CD4-positive, CD25-positive, alpha-beta regulatory T cell (primary cell): Measurements from ENCODE around the gene KCNK18. TPM values are rescaled to one million over a fixed set of nuclear protein-coding genes. Genes with fewer than 3 reads are reported as not detected.

Experiments used
- ATAC-seq, 2 donors: fragments of 150-1000 bp; cut with Tn5 transposase; one replicate each; pipeline ENCODE4 v1.10.0; 2021; ENCODE audit warnings: low read depth in 2 of 2, moderate number of reproducible peaks in 2 of 2, moderate library complexity in 1 of 2
- DNase-seq, 3 donors: peaks; one replicate each; pipeline versions ENCODE4 v3.0.0 to v3.0.0-alpha.2; 2012 to 2022; ENCODE audit warnings: mixed read lengths in 1 of 3
- H3K27ac ChIP-seq: one replicate; pipeline ENCODE4 v1.7.0; 2013; ENCODE audit warnings: mild to moderate bottlenecking, low read length; ENCODE audit not compliant: insufficient read depth, poor library complexity, severe bottlenecking
- H3K27me3 ChIP-seq: one replicate; pipeline ENCODE4 v1.7.0; 2013; ENCODE audit warnings: low read length; ENCODE audit not compliant: control insufficient read depth, insufficient read depth
- H3K36me3 ChIP-seq: one replicate; pipeline ENCODE4 v1.7.0; 2013; ENCODE audit warnings: mild to moderate bottlenecking, low read length, moderate library complexity; ENCODE audit not compliant: control insufficient read depth, insufficient read depth
- H3K4me1 ChIP-seq: 2 replicates; pipeline ENCODE4 v1.7.0; 2013; ENCODE audit warnings: mild to moderate bottlenecking, low read length; ENCODE audit not compliant: insufficient read depth, control insufficient read depth, poor library complexity, severe bottlenecking
- H3K4me3 ChIP-seq: one replicate; pipeline ENCODE4 v1.7.0; 2013; ENCODE audit warnings: low read depth, mild to moderate bottlenecking, low read length, moderate library complexity
- H3K9me3 ChIP-seq, 2 experiments: 1 replicate in 1 of 2; 2 replicates in 1 of 2; pipeline ENCODE4 v1.7.0; 2013; ENCODE audit warnings: low read length in 2 of 2, mild to moderate bottlenecking in 1 of 2, moderate library complexity in 1 of 2; ENCODE audit not compliant: control insufficient read depth in 2 of 2
- H3K27ac Mint-ChIP-seq, 3 donors: one replicate each; pipeline ENCODE4 v1.8.0; 2020 to 2022; ENCODE audit warnings: mild to moderate bottlenecking in 3 of 3, mixed read lengths in 3 of 3, moderate library complexity in 2 of 3
- H3K27me3 Mint-ChIP-seq: one replicate; pipeline ENCODE4 v1.8.0; 2022; ENCODE audit warnings: mild to moderate bottlenecking, mixed read lengths
- H3K36me3 Mint-ChIP-seq: one replicate; pipeline ENCODE4 v1.8.0; 2020; ENCODE audit warnings: mixed read lengths
- H3K4me1 Mint-ChIP-seq, 4 donors: one replicate each; pipeline ENCODE4 v1.8.0; 2020 to 2022; ENCODE audit warnings: mixed read lengths in 4 of 4, mild to moderate bottlenecking in 1 of 4
- H3K4me3 Mint-ChIP-seq, 4 donors: one replicate each; pipeline ENCODE4 v1.8.0; 2020 to 2022; ENCODE audit warnings: mild to moderate bottlenecking in 4 of 4, mixed read lengths in 4 of 4, moderate library complexity in 3 of 4
- H3K9me3 Mint-ChIP-seq, 7 donors: one replicate each; pipeline ENCODE4 v1.8.0; 2020 to 2022; ENCODE audit warnings: mixed read lengths in 7 of 7, mild to moderate bottlenecking in 3 of 7, moderate library complexity in 2 of 7
- polyA plus RNA-seq, 4 donors: library from polyadenylated mRNA; unstranded; fragments of 300-500 nt; fragmentation: Illumina TruSeq; gene quantifications; one replicate each; pipeline ENCODE4 v1.2.3, GENCODE V29; 2021
- total RNA-seq: library from RNA; stranded (reverse); gene quantifications from one replicate; pipeline ENCODE4 v1.2.3, GENCODE V29; 2022

Gene KCNK18
- total and polyA plus RNA-seq, 5 donors from 2014 or later, result not detected

DNA sequence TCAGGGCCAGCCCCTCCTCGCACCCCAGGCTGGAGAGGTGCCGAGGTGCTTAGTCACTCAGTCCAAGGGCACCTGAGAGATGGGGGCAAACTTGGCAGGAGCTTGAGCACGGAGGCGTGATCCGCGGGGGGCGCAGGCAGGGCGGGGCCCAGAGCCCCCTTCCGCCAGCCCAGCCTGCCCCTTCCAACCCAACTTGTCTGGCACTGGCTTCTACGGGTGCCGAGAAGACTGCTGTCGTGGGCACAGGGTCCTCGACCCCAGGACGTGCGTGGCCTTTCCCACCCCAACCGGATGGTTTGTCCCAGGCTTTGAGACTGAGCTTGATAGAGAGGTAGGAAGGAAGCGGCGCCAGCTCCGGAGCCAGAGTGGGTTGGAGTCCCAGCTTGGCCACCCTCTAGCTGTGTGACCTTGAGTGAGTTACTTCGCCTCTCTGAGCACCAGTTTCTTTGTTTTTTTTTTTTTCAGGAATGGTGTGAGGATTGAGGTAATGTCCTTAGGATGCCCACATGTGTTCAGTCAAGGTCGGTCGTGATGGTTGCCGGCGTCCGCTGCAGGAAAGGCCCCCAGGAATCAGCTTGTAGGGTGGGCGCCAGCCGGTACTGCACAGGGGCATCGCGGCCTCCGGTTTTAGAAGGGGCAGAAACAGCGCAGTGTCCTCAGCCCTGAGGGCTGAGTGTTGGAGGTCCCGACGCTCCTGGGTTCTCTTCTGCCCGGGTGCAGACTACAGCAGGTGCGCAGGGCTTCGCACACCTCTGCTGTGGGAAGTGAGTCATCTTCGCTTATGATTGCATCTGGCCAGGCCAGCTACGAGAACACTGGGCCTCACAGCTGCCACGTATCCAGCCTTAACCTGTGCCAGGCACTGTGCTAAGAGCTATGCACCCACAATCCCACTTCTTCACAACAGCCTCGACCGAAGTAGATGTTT, 30.6 kb upstream of the KCNK18 start:
- Mint-ChIP-seq H3K4me1 (peaks cover 8 to 50% (median 19%) of the 10 kb centered on the region in 4 donors), H3K36me3 (no peaks in the 10 kb centered on the region), H3K27me3 (peaks cover 87% of the 10 kb centered on the region), H3K9me3 (peaks cover 0 to 5% (median 0%) of the 10 kb centered on the region in 7 donors), H3K27ac (no peak overlapping the region), H3K4me3 (peak overlapping the region; percentile 44 to 54 (median 48))
- DNase-seq, result no peak
- ATAC-seq, result peak in 1 of 2 donors; percentile 19
- Histone ChIP-seq H3K27me3 (peaks cover 47% of the 10 kb centered on the region), H3K9me3 (no peaks in the 10 kb centered on the region), H3K4me1 (peaks cover 22% of the 10 kb centered on the region), H3K4me3 (no peak overlapping the region), H3K36me3 (no peaks in the 10 kb centered on the region), H3K27ac (no peak overlapping the region)

DNA sequence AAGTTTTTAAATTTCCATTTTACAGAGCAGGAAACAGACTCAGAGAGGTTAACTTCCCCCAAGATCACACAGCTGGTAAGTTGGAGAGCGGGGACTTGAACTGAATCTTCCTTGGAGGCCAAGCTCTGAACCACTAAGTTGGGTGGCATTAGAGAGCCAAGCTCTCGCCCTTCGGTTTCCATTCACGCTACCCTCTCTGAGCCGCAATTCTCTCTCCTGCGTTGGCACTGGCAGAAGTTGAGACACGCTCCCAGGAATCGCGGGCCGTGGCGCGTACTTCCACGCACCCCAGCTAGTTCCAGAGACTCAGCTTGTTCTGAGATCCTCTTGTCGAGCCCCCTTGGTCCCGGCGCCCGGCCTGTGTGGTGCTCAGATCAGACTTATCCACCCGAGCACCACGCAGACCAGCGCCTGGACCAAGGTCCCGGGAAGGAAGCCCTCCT, 29.9 kb upstream of the KCNK18 start:
- Mint-ChIP-seq H3K27me3 (peaks cover 87% of the 10 kb centered on the region), H3K4me1 (peaks cover 6 to 47% (median 17%) of the 10 kb centered on the region in 4 donors), H3K9me3 (peaks cover 0 to 5% (median 0%) of the 10 kb centered on the region in 7 donors), H3K27ac (no peak overlapping the region), H3K36me3 (no peaks in the 10 kb centered on the region), H3K4me3 (peak overlapping the region in 2 of 4 donors; percentile 44 to 52)
- H3K4me3 ChIP-seq, result no peak overlapping the region
- H3K27ac ChIP-seq, result no peak overlapping the region
- H3K27me3 ChIP-seq, result peaks cover 51% of the 10 kb centered on the region
- no peaks in the 10 kb centered on the region for H3K36me3 ChIP-seq
- H3K9me3 ChIP-seq, result no peaks in the 10 kb centered on the region
- DNase-seq (no peak), ATAC-seq (no peak)
- peaks cover 20% of the 10 kb centered on the region for H3K4me1 ChIP-seq

DNA sequence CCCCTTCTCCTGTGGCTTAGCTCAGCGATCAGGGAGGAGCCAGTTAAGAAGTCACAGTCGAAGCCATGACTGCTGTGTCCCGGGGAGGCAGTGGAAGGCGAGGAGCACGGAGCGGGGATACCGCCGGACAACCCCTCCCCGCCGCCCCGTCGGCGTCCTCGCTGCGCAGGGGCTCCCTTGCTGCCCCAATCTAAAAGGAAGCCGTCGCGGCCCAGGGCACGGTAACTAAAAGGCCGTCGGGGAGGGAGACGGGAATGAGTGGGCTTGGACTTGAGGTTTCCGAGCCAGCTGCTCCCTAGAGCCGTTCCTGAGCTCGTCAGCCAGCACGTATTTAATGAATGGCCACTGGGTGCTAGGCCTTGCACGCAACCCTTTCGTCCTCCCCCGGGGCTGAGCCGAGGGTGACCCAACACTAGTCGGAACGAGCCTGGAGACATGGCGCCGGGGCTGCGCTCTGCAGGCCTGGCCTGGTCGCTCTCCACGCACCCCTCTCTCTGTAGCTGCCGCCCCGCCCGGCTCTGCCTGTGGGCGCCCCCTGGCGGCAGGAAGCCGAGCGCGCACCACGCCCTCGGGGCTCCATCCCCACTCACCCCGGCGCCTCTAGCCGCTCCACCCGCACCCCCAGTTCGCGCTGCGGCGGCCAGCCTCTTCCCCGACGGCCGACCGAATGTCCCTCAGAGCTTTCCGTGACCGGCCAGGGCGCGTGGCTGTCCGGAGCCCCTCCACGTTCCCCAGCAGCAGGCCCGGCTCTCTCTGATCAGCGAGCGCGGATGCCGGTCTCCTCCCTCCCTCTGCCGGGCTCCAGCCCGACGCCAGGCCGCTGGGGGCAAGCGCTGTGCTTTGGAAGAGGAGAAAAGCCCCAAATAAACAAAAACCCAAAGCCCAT, 29.3 kb upstream of the KCNK18 start:
- no peak overlapping the region for H3K4me3 ChIP-seq
- Mint-ChIP-seq H3K4me3 (peak overlapping the region in 2 of 4 donors; percentile 56 to 70), H3K4me1 (peaks cover 4 to 43% (median 16%) of the 10 kb centered on the region in 4 donors), H3K36me3 (no peaks in the 10 kb centered on the region), H3K27ac (no peak overlapping the region), H3K27me3 (peaks cover 85% of the 10 kb centered on the region), H3K9me3 (peaks cover 0 to 5% (median 0%) of the 10 kb centered on the region in 7 donors)
- peaks cover 55% of the 10 kb centered on the region for H3K27me3 ChIP-seq
- ATAC-seq (peak; percentile 79 to 81), DNase-seq (peak; percentile 33 to 64 (median 50))
- no peaks in the 10 kb centered on the region for H3K9me3 ChIP-seq
- no peak overlapping the region for H3K27ac ChIP-seq
- no peaks in the 10 kb centered on the region for H3K36me3 ChIP-seq
- peaks cover 17% of the 10 kb centered on the region for H3K4me1 ChIP-seq

DNA sequence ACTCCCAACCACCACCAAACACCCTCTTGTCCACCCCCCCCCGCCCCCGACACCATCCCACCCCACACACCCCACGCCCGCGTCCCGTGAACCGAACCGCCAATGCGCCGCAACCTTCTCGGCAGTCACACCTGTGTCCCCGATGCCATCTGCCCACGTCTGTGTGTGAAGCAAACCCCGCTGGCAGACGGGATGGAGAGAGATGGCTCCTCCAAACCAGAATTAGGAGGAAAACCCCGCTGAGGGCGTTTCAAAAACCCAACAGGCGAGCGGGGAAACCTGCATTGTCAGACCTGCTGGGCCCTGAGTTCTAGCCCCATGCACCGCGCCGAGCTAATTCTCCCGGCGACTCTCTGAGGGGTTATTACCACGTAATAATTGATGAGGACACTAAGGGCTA, 28.6 kb upstream of the KCNK18 start:
- no peak for DNase-seq
- Mint-ChIP-seq H3K4me1 (peaks cover 4 to 41% (median 16%) of the 10 kb centered on the region in 4 donors), H3K36me3 (no peaks in the 10 kb centered on the region), H3K4me3 (peak overlapping the region in 3 of 4 donors; percentile 10 to 59 (median 51)), H3K27me3 (peaks cover 86% of the 10 kb centered on the region), H3K27ac (no peak overlapping the region), H3K9me3 (peaks cover 0 to 5% (median 0%) of the 10 kb centered on the region in 7 donors)
- ATAC-seq, result no peak
- Histone ChIP-seq H3K4me3 (no peak overlapping the region), H3K27ac (no peak overlapping the region), H3K36me3 (no peaks in the 10 kb centered on the region), H3K4me1 (peaks cover 13% of the 10 kb centered on the region), H3K9me3 (no peaks in the 10 kb centered on the region), H3K27me3 (peaks cover 58% of the 10 kb centered on the region)

DNA sequence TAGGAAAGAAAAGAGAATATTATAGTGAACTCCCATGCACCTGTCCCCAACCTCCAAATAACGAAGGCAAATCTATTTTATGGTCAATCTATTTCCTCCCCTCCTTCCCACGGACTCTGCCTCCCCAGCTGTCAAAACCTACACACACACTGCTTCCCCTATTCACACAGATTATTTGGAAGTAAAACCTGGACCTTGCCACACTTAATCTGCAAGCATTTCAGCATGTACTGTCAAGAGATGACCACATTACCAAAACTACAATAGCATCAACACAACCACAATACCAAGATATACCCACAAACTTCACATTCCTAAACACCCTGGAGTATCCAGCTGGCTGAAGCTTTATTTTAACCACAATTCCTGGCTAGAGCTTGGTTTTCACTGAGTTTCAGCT, 27.8 kb upstream of the KCNK18 start:
- peaks cover 81% of the 10 kb centered on the region for H3K27me3 Mint-ChIP-seq
- no peak overlapping the region for H3K4me3 ChIP-seq
- H3K27ac ChIP-seq, result no peak overlapping the region
- H3K4me1 ChIP-seq, result peaks cover 15% of the 10 kb centered on the region
- H3K27me3 ChIP-seq, result peaks cover 51% of the 10 kb centered on the region
- peaks cover 0 to 5% (median 0%) of the 10 kb centered on the region in 7 donors for H3K9me3 Mint-ChIP-seq
- no peaks in the 10 kb centered on the region for H3K36me3 ChIP-seq
- H3K36me3 Mint-ChIP-seq, result no peaks in the 10 kb centered on the region
- no peak for ATAC-seq
- H3K4me3 Mint-ChIP-seq, result peak overlapping the region in 1 of 4 donors; percentile 6
- H3K4me1 Mint-ChIP-seq, result peaks cover 7 to 38% (median 18%) of the 10 kb centered on the region in 4 donors
- H3K27ac Mint-ChIP-seq, result no peak overlapping the region
- no peaks in the 10 kb centered on the region for H3K9me3 ChIP-seq
- DNase-seq, result no peak

DNA sequence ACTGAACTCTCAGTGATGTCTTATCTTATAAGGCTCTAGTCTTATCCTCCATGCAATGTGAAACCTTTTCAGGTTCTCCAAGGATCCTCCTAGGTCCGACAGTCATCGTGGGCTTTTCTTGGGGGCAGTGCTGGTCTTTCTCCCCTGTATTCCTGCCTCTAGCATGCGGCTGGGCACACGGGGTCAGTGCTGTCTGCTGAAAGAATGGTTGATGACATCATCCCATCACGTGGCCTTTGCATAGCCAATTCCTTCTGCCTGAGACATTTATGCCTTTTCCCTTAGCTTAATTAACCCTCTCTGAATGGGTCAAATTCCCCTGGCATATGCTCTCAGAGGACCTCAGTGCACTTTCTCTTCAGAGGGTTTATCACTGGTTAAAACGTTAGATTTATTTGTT, 27.0 kb upstream of the KCNK18 start:
- no peak for ATAC-seq
- H3K4me1 ChIP-seq, result peaks cover 19% of the 10 kb centered on the region
- no peak for DNase-seq
- H3K4me3 ChIP-seq, result no peak overlapping the region
- peaks cover 0 to 5% (median 0%) of the 10 kb centered on the region in 7 donors for H3K9me3 Mint-ChIP-seq
- H3K4me3 Mint-ChIP-seq, result peak overlapping the region in 1 of 4 donors; percentile 14
- no peak overlapping the region for H3K27ac Mint-ChIP-seq
- peaks cover 80% of the 10 kb centered on the region for H3K27me3 Mint-ChIP-seq
- no peaks in the 10 kb centered on the region for H3K36me3 Mint-ChIP-seq
- no peaks in the 10 kb centered on the region for H3K9me3 ChIP-seq
- no peak overlapping the region for H3K27ac ChIP-seq
- H3K27me3 ChIP-seq, result peaks cover 46% of the 10 kb centered on the region
- H3K36me3 ChIP-seq, result no peaks in the 10 kb centered on the region
- H3K4me1 Mint-ChIP-seq, result peaks cover 9 to 38% (median 19%) of the 10 kb centered on the region in 4 donors

DNA sequence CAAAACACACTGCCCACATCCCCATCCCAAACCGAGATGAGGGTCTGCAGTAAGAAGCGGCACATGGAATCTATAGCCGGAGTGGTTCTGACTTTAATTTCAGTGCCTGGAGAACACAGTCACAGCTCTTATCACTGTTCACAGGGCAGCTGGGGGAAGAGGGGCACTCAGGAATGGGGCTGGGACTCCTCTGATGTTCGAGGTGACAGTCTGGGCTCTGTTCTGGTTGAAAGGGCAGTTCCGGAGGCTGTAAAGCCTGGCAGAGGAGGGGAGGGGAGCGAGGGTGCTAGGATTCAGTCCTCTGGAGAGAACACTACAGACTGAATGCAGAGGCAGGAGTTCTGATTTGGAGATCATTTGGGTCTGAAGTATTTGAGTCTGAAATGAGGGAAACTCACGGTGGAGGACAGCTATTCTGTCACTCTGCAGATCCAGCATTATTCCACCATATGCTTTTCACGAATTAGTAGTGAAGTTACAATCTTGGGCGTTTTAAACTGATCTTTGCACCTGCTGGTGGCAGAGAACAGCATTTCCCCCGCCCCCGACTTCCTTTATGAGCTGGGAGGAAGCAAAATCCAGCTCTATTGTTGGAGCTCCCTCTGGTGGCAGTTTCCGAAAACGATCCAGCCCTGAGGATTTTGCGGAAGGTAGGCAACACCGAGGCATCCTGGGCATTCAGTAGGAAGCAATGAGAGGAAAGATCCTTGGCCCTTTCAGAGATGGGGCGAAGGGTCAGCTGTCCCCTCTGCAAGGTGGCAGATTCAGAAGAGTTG, 22.7 kb upstream of the KCNK18 start:
- Mint-ChIP-seq H3K9me3 (peaks cover 0 to 2% (median 0%) of the 10 kb centered on the region in 7 donors), H3K27ac (peak overlapping the region in 2 of 3 donors; percentile 60 to 79), H3K4me1 (peaks cover 9 to 26% (median 13%) of the 10 kb centered on the region in 4 donors), H3K36me3 (no peaks in the 10 kb centered on the region), H3K27me3 (peaks cover 52% of the 10 kb centered on the region), H3K4me3 (peak overlapping the region; percentile 71 to 93 (median 90))
- peaks cover 31% of the 10 kb centered on the region for H3K27me3 ChIP-seq
- H3K4me1 ChIP-seq, result peaks cover 16% of the 10 kb centered on the region
- H3K36me3 ChIP-seq, result no peaks in the 10 kb centered on the region
- DNase-seq (peak; percentile 57 to 86 (median 79)), ATAC-seq (peak; percentile 73)
- H3K27ac ChIP-seq, result no peak overlapping the region
- peak overlapping the region; percentile 82 for H3K4me3 ChIP-seq
- H3K9me3 ChIP-seq, result no peaks in the 10 kb centered on the region
